T-helper 2 cell treated with Interferon-gamma antibody and Interleukin-4, amounts not matched to agents 5 μg/mL and 100 μg/mL, for 36 hours (primary cell): ENCODE results near the gene VGLL3.
A peak's percentile ranks its signal among the peaks of the same experiment; 100 is the strongest.
"Not testable (repeated sequence)": the region's sequence is repeated elsewhere in the genome, so short reads cannot be mapped to it uniquely, and the experiment has no call there.

Experiments used
- DNase-seq: peaks from one replicate; pipeline ENCODE4 v3.0.0; 2021; ENCODE audit warnings: low spot score
- H3K27ac Mint-ChIP-seq: one replicate; pipeline ENCODE4 v1.8.0; 2021; ENCODE audit warnings: mild to moderate bottlenecking, mixed read lengths
- H3K27me3 Mint-ChIP-seq: one replicate; pipeline ENCODE4 v1.8.0; 2021; ENCODE audit warnings: low read depth, mixed read lengths
- H3K36me3 Mint-ChIP-seq: one replicate; pipeline ENCODE4 v1.8.0; 2021; ENCODE audit warnings: low read depth, mixed read lengths
- H3K4me1 Mint-ChIP-seq: one replicate; pipeline ENCODE4 v1.8.0; 2021; ENCODE audit warnings: low read depth, mixed read lengths
- H3K4me3 Mint-ChIP-seq: one replicate; pipeline ENCODE4 v1.8.0; 2022; ENCODE audit warnings: mild to moderate bottlenecking, moderate library complexity, mixed read lengths
- H3K9me3 Mint-ChIP-seq: one replicate; pipeline ENCODE4 v1.8.0; 2021; ENCODE audit warnings: mixed read lengths

The VGLL3 gene, protein sequence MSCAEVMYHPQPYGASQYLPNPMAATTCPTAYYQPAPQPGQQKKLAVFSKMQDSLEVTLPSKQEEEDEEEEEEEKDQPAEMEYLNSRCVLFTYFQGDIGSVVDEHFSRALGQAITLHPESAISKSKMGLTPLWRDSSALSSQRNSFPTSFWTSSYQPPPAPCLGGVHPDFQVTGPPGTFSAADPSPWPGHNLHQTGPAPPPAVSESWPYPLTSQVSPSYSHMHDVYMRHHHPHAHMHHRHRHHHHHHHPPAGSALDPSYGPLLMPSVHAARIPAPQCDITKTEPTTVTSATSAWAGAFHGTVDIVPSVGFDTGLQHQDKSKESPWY

DNA sequence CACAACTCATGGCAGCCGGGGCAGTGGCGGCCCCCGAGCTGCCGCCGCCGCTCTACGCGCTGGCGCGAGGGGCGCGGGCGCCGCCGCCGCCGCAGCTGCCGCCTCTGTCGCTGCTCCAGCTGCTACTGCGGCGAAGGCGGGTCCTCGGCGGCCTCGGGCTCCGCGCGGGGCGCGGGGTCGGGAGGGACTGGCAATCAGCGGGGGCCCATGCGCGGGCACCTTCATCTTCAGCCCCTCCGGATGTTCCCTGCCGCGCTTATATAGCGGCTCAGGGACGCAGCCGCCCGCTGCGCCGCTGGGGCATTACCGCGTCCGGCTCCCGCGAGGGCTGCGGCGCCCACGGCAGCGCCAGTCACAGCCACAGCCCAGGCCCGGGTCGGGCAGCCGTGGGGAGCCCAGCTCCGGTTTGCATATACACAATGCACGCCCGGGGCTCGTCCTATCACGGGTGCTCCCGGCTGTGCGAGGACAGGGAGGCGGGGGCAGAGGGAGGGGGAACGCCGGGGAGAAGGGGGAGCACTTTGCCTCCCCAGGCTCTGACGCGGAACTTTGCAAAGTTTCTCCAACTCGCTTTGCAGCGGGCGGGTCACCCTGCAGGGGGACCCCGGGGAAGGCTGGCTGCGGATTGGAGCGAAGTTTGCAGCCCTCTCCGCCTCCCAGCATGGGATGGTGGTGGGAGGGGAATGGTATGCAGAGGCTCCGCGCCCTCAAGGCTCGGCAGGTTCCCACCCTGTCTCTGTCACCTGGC, at the start of gene VGLL3:
Gene VGLL3, minus strand, starts transcription at position 416 of the 748 bp plus-strand sequence. Its CDS starts 406 bp downstream, at position 10.
- no peaks in the 10 kb centered on the region for H3K9me3 Mint-ChIP-seq
- peak within 1 kb of the TSS; percentile 47 for H3K4me3 Mint-ChIP-seq
- H3K27me3 Mint-ChIP-seq: peaks cover 36% of the 10 kb centered on the region
- no peak within 1 kb of the TSS for H3K27ac Mint-ChIP-seq
- H3K4me1 Mint-ChIP-seq: no peaks in the 10 kb centered on the region
- no peaks in the 10 kb centered on the region for H3K36me3 Mint-ChIP-seq
- DNase-seq: no peak

DNA sequence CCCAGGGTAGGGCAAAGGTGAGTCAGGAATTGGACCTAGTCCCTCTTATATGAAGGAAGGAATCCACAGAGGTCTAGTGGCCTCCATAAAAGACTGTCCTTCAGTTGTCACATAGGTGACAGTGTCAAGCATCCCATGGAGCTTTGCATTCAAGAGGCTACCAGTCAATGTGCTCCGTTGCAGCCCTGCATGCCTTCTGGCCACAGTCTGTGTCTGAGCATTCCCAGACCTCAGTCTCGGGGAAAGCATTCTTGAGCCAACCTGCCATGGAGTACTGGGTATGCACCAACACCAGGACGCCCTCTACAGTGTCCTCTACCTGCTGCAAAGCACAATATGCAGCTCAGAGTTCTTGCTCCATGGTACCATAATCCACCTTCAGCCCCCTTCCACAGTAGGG, 46.7 kb upstream of the VGLL3 start:
- H3K9me3 Mint-ChIP-seq: no peaks in the 10 kb centered on the region
- H3K27ac Mint-ChIP-seq: no peak overlapping the region
- no peak overlapping the region for H3K4me3 Mint-ChIP-seq
- H3K36me3 Mint-ChIP-seq: no peaks in the 10 kb centered on the region
- no peaks in the 10 kb centered on the region for H3K27me3 Mint-ChIP-seq
- DNase-seq: no peak
- H3K4me1 Mint-ChIP-seq: no peaks in the 10 kb centered on the region

- no peaks in the 10 kb centered on the region for H3K4me1 Mint-ChIP-seq
- H3K36me3 Mint-ChIP-seq: no peaks in the 10 kb centered on the region
- no peak overlapping the region for H3K4me3 Mint-ChIP-seq
- no peak for DNase-seq
- H3K9me3 Mint-ChIP-seq: no peaks in the 10 kb centered on the region
- H3K27ac Mint-ChIP-seq: no peak overlapping the region
- H3K27me3 Mint-ChIP-seq: no peaks in the 10 kb centered on the region
These were observed 45.7 kb upstream of the VGLL3 start for GRCh38 chr3:87036671-87037070.

DNA sequence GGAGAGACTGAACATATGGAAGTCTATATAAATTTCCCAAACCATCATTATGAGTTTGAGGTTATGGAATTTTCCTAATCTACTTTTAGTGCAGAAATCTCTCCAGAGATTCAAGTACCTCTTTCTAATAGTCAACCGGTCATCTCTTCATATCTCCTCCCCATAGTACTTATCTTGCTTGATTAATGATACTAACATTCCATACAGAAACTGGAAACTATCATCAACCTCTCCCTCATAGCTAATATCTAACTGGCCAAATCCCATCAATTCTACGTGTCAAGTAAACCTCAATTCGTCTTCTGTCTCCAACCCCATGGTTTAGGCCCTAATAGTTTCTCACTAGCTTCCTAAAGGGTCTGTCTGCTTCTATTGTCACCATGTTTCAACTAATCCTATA, 44.4 kb upstream of the VGLL3 start:
- H3K27ac Mint-ChIP-seq: no peak overlapping the region
- no peaks in the 10 kb centered on the region for H3K4me1 Mint-ChIP-seq
- H3K4me3 Mint-ChIP-seq: no peak overlapping the region
- DNase-seq: no peak
- H3K27me3 Mint-ChIP-seq: no peaks in the 10 kb centered on the region
- no peaks in the 10 kb centered on the region for H3K36me3 Mint-ChIP-seq
- H3K9me3 Mint-ChIP-seq: no peaks in the 10 kb centered on the region

DNA sequence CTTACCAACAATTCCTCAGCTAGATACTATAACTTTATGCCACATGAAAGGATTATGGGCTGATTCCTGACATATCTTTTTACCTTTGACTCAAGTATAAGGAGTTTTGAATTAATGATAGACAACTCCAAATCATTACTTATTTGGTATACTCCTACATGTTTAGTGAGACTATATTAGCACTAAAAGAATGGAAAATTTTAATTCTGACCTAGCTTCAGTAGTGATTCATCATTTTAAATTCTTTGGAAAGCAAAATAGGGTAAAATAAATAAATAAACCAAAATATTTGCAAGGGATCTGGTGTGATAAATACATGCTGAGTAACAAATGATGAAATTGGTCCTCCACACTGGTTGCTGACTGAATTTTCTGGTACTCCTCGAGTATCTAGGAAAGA, 42.3 kb upstream of the VGLL3 start:
- H3K27me3 Mint-ChIP-seq: no peaks in the 10 kb centered on the region
- no peak overlapping the region for H3K27ac Mint-ChIP-seq
- H3K4me3 Mint-ChIP-seq: no peak overlapping the region
- DNase-seq: no peak
- H3K9me3 Mint-ChIP-seq: no peaks in the 10 kb centered on the region
- H3K36me3 Mint-ChIP-seq: no peaks in the 10 kb centered on the region
- no peaks in the 10 kb centered on the region for H3K4me1 Mint-ChIP-seq

GRCh38 chr3:87025661-87026645, 35.0 kb upstream of the VGLL3 start:
- DNase-seq: no peak
- H3K4me3 Mint-ChIP-seq: no peak overlapping the region
- H3K9me3 Mint-ChIP-seq: peaks cover 5% of the 10 kb centered on the region
- H3K27ac Mint-ChIP-seq: no peak overlapping the region
- H3K36me3 Mint-ChIP-seq: no peaks in the 10 kb centered on the region
- H3K27me3 Mint-ChIP-seq: no peaks in the 10 kb centered on the region
- H3K4me1 Mint-ChIP-seq: no peaks in the 10 kb centered on the region

- H3K9me3 Mint-ChIP-seq, H3K27ac Mint-ChIP-seq, H3K4me3 Mint-ChIP-seq, H3K27me3 Mint-ChIP-seq, H3K4me1 Mint-ChIP-seq, H3K36me3 Mint-ChIP-seq, DNase-seq: not testable (repeated sequence)
These were observed 26.4 kb upstream of the VGLL3 start for GRCh38 chr3:87017370-87017769.

DNA sequence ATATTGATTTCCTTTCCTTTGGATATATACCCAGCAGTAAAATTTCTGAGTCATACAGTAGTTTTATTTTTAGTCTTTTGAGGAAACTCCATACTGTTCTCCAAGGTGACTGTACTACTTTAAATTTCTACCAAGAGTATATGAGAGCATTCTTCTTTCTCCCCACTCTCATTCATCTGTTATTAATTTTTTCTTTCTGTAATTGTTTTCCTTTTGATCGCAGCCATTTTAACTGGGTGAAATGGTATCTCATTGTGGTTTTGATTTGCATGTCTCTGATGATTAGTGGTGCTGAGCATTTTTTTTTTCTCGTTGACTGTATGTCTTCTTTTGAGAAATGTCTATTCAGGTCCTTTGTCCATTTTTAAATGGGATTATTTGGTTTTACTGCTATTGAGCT, 18.3 kb upstream of the VGLL3 start:
- no peak overlapping the region for H3K27ac Mint-ChIP-seq
- no peaks in the 10 kb centered on the region for H3K9me3 Mint-ChIP-seq
- H3K4me3 Mint-ChIP-seq: no peak overlapping the region
- H3K36me3 Mint-ChIP-seq: no peaks in the 10 kb centered on the region
- H3K27me3 Mint-ChIP-seq: no peaks in the 10 kb centered on the region
- H3K4me1 Mint-ChIP-seq: no peaks in the 10 kb centered on the region
- DNase-seq: no peak

DNA sequence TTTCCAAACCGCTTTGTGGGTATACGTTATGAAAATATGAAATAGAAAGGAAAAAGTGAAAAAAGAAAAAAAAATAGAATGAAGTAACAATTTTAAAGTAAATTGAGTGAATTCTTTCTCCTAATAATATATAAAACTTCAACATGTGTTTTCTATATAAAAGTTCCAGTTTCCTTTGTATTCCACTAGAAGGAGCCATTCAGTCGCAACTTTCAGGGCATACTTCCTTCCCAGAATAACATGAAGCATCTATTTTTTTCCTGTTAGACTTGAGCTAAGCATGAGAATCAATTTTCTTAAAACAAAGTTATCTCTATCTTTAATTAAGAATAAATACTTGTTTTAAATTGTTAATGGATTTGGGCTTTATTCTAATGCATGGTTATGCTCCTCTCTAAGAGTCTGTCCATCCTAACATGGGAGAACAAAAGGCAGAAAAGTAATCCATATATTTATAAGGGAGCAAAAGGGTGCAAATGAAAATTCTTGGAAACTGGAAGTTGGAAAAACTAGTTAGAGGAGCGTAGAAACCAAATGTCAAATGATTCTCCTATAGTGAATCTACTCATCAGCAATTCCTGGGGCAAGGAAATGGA, 16.0 kb upstream of the VGLL3 start:
- H3K36me3 Mint-ChIP-seq: no peaks in the 10 kb centered on the region
- no peaks in the 10 kb centered on the region for H3K9me3 Mint-ChIP-seq
- no peaks in the 10 kb centered on the region for H3K27me3 Mint-ChIP-seq
- DNase-seq: no peak
- no peaks in the 10 kb centered on the region for H3K4me1 Mint-ChIP-seq
- no peak overlapping the region for H3K27ac Mint-ChIP-seq
- no peak overlapping the region for H3K4me3 Mint-ChIP-seq

DNA sequence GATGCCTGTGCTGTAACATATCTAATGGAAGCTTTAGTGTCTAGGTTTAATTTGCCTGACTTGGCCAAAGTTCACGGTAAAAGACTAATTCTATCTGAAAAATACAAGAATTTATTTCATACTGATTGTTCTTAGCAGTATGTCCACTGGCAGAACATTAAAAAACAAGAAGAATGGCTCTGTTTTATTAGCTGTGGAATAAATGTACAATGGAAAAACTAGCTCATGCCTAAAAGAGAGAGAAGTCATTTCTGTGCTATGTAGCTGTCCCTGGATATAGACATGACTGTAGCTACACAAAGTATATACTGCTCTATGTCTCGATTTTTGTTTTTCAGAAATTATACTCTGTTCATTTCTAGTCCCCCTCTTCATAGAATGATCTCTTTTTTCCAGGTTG, 13.9 kb upstream of the VGLL3 start:
- Mint-ChIP-seq H3K4me3 (no peak overlapping the region), H3K27ac (no peak overlapping the region), H3K36me3 (no peaks in the 10 kb centered on the region), H3K9me3 (no peaks in the 10 kb centered on the region), H3K27me3 (no peaks in the 10 kb centered on the region), H3K4me1 (no peaks in the 10 kb centered on the region)
- DNase-seq: no peak

DNA sequence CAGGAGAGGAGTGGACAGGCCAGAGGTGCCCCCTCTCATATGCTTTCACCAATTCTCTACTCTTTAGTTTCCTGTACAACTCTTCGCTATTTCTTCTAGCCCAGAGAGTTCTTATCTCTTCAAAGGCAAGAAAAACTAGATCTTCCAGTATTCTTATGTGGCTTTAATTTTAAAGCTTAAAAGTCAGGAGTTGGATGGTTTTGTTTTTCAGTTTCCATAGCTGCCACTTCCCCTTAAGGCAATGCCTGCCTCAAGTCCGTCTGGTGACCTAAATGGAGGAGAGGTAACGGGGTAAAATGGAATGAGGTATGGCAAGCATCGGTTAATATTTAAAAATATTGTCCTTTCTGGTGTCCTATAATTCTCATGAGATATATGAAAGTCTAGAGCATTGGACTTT, 11.4 kb upstream of the VGLL3 start:
- no peak overlapping the region for H3K27ac Mint-ChIP-seq
- no peaks in the 10 kb centered on the region for H3K4me1 Mint-ChIP-seq
- DNase-seq: no peak
- no peak overlapping the region for H3K4me3 Mint-ChIP-seq
- no peaks in the 10 kb centered on the region for H3K36me3 Mint-ChIP-seq
- H3K27me3 Mint-ChIP-seq: no peaks in the 10 kb centered on the region
- H3K9me3 Mint-ChIP-seq: no peaks in the 10 kb centered on the region

GRCh38 chr3:87001473-87002098, 10.6 kb upstream of the VGLL3 start:
- no peak overlapping the region for H3K27ac Mint-ChIP-seq
- no peaks in the 10 kb centered on the region for H3K9me3 Mint-ChIP-seq
- no peaks in the 10 kb centered on the region for H3K36me3 Mint-ChIP-seq
- no peaks in the 10 kb centered on the region for H3K4me1 Mint-ChIP-seq
- H3K4me3 Mint-ChIP-seq: no peak overlapping the region
- DNase-seq: no peak
- no peaks in the 10 kb centered on the region for H3K27me3 Mint-ChIP-seq

- no peaks in the 10 kb centered on the region for H3K27me3 Mint-ChIP-seq
- H3K27ac Mint-ChIP-seq: no peak overlapping the region
- no peaks in the 10 kb centered on the region for H3K4me1 Mint-ChIP-seq
- no peaks in the 10 kb centered on the region for H3K9me3 Mint-ChIP-seq
- no peak overlapping the region for H3K4me3 Mint-ChIP-seq
- no peaks in the 10 kb centered on the region for H3K36me3 Mint-ChIP-seq
- no peak for DNase-seq
These were observed 10.0 kb upstream of the VGLL3 start for GRCh38 chr3:87000940-87001339.
